ENCODE results near the gene DLG2. TPM values are rescaled to one million over a fixed set of nuclear protein-coding genes. Genes with fewer than 3 reads are reported as not detected.

The DLG2 gene
- total and polyA plus RNA-seq, 2 of the 8 experiments (the other 6 are each of a cell fraction or from before 2014, with no cell fraction given), result 1.7 to 14.3 TPM

DNA sequence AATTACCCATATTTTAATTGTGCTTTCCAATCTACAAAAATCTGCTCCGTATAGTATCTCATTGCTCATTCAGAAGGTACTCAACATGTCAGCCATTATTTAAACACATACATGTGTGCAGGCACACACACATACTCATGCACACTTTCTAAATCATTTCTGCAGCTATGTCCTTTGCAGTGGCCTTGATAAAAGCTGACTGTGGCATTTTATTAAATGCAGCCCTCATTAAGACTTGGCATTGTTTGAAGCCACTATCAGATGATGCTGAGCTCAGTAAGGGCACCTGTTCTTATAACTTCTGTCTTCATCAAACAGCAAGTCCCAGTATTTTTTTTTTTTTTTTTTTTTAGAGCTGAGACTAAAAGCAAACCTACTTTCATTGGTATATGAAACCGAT, 1269.1 kb downstream of the DLG2 start (continued):
- TF ChIP-seq KDM1A (IDR thresholded peaks at IDR 0.05; ENCODE audit: borderline replicate concordance, low read length), result no peak
- no peak for TF ChIP-seq EGR1 (IDR thresholded peaks at IDR 0.05; ENCODE audit: borderline replicate concordance, low read depth, low read length)
- TF ChIP-seq JUND (IDR thresholded peaks at IDR 0.05; ENCODE audit: low read length), result no peak
- TF ChIP-seq, protein P1, sequence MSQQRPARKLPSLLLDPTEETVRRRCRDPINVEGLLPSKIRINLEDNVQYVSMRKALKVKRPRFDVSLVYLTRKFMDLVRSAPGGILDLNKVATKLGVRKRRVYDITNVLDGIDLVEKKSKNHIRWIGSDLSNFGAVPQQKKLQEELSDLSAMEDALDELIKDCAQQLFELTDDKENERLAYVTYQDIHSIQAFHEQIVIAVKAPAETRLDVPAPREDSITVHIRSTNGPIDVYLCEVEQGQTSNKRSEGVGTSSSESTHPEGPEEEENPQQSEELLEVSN (IDR thresholded peaks at IDR 0.05), result no peak
- no peak for TF ChIP-seq RBBP5 (IDR thresholded peaks at IDR 0.05; ENCODE audit: borderline replicate concordance, low read depth, low read length)
- no peak for TF ChIP-seq SIX5 (IDR thresholded peaks at IDR 0.05; ENCODE audit: low read depth, low read length)
